SK-N-MC (cell line): ENCODE results near the gene FHIT.

Experiments used
- EZH2 ChIP-seq: fragments of 200-600 bp; sonication (generic); IDR thresholded peaks from one replicate; pipeline ENCODE4 v1.6.1; 2017; ENCODE audit warnings: antibody characterized with exemption
- FOXP2 ChIP-seq: optimal IDR thresholded peaks from 2 replicates; pipeline ENCODE3; 2011; ENCODE audit warnings: mild to moderate bottlenecking, moderate library complexity; ENCODE audit not compliant: insufficient read depth; ENCODE audit errors: extremely low read length, control extremely low read depth
- POLR2AphosphoS5 ChIP-seq: IDR thresholded peaks from 2 replicates; pipeline ENCODE4 v1.6.1; 2012; ENCODE audit warnings: mild to moderate bottlenecking, low read depth, low read length, borderline replicate concordance

GRCh38 chr3:61090389-61091169, 160.7 kb downstream of the FHIT start:
- TF ChIP-seq POLR2AphosphoS5 (no peak), EZH2 (no peak), FOXP2 (no peak)
